OCI-LY1 (cell line): ENCODE measurements around the gene GSG1L.

Experiments
- EZH2 ChIP-seq: fragments of 200-600 bp; sonication (generic), shearing (Covaris generic); IDR thresholded peaks from 2 replicates; pipeline ENCODE4 v1.8.0; 2017; ENCODE audit warnings: borderline replicate concordance, mixed run types, mild to moderate bottlenecking, antibody characterized with exemption, low read length, moderate library complexity, mixed read lengths
- TF ChIP-seq, protein P1 (sequence below): fragments of 200-600 bp; sonication (generic), shearing (Covaris generic); IDR thresholded peaks from 2 replicates; pipeline ENCODE4 v1.5.1; 2017; ENCODE audit warnings: mild to moderate bottlenecking, antibody characterized with exemption, low read length, moderate library complexity, mixed read lengths

DNA sequence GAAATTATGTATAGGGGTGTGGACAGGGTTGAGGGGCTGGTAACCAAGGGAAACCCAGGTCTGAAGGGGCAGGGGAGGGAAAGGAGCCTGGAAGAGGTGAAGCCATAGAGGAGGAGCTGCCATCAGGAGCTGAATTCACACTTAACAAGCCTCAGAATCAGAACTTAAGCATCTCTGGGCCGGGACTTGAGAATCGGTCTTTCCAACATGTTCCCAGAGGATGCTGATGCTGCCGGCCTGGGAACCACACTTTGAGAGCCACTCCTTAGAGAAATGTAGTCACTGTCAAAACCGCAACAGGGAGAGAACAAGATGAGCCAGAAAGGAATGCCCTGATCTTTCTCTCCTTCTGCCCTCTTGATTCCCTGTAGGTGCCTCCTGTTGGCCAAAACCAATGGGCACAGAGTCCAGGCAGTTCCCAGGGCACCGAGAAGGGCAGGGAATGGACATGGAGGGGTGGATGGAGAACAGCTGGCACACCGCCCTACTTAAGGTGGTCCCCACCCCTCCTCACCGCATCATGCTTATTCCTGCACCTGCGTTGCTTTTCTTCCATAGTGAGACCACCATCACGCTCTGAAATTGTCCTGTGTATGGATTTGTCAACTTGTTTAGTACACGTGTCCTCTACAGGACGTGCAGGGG lies 88.5 kb downstream of the GSG1L start:
- TF ChIP-seq, protein P1, sequence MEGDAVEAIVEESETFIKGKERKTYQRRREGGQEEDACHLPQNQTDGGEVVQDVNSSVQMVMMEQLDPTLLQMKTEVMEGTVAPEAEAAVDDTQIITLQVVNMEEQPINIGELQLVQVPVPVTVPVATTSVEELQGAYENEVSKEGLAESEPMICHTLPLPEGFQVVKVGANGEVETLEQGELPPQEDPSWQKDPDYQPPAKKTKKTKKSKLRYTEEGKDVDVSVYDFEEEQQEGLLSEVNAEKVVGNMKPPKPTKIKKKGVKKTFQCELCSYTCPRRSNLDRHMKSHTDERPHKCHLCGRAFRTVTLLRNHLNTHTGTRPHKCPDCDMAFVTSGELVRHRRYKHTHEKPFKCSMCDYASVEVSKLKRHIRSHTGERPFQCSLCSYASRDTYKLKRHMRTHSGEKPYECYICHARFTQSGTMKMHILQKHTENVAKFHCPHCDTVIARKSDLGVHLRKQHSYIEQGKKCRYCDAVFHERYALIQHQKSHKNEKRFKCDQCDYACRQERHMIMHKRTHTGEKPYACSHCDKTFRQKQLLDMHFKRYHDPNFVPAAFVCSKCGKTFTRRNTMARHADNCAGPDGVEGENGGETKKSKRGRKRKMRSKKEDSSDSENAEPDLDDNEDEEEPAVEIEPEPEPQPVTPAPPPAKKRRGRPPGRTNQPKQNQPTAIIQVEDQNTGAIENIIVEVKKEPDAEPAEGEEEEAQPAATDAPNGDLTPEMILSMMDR, result no peak
- no peak for TF ChIP-seq EZH2
